8988T (cell line): ENCODE data around the gene GSG1L.

Experiments
- DNase-seq: peaks from one replicate; pipeline ENCODE4 v3.0.0; 2011

The GSG1L gene

DNA sequence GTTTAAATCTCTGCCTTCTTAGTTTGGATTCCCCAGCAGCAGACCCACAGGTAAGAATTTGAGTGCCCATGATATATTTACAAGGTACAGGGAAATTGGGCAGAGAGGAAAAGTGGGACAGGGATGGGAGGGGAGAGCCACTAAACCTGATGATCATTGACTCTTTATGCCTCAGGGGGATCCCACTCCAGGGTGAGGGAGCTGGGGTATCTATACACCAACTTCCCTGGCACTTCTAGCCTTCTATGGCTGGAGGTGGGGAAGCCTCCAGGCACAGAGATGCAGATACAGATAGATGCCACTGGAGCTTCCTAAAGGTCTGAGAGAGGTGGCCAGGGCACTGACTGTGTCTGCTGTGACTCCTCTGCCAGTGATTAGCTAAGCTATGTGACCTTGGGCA lies 257.1 kb downstream of the GSG1L start:
- no peak for DNase-seq

DNA sequence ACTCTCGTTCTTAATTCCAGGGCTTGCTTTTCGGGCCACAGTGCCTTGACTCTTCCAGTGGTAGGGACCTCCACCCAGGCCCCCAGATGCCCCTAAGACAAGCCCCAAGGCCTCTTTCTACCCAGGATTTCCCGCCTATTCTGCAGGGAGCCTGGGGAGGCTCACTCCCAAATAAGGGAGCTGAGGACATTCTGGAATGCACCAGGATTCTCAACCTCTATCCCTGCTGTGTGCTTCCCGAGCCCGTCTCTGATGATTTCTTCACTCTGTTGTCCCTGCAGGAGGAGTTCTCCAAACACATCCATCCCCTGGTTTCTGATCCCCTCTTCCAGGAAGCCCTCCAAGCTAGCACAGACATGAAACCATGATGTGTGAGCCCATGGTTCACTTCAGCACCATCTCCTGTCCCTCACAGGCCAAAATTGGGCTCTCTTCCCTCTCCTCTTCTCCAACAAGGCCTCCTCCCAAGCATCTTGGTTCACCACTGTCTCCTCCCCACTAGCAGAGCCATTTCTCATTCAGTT lies 257.6 kb downstream of the GSG1L start:
- DNase-seq: no peak

DNA sequence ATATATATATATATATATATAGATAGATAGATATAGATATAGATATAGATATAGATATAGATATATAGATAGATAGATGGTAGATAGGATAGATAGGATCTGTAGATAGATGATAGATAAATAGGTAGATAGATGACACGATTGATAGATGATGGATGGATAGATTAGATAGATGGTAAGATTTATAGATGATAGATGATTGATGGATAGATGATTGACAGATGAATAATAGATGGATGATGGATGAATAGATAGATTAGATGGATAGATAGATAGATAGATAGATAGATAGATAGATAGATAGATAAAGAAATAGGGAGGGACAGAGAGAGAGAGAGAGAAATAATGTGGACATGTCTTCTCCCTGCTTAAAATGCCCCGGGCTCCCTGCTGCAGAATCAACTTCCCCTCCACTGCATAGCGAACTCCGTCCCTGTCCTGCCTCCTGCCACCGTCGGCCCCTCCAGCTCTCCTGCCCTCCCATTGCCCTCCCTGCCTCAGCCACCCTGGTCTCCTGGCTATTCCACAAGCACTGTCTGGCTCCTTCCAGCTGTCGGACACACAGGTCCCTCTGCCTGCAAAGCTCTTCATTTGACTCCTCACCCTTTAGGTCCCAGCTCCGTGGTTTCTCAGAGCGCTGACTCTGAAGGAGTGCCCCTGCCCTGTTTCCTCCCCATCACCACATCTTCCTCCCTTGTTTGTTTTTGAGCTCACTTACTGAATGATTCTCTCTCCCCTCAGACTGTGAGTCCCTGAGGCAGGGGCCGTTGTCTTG lies 259.6 kb downstream of the GSG1L start:
- no peak for DNase-seq

DNA sequence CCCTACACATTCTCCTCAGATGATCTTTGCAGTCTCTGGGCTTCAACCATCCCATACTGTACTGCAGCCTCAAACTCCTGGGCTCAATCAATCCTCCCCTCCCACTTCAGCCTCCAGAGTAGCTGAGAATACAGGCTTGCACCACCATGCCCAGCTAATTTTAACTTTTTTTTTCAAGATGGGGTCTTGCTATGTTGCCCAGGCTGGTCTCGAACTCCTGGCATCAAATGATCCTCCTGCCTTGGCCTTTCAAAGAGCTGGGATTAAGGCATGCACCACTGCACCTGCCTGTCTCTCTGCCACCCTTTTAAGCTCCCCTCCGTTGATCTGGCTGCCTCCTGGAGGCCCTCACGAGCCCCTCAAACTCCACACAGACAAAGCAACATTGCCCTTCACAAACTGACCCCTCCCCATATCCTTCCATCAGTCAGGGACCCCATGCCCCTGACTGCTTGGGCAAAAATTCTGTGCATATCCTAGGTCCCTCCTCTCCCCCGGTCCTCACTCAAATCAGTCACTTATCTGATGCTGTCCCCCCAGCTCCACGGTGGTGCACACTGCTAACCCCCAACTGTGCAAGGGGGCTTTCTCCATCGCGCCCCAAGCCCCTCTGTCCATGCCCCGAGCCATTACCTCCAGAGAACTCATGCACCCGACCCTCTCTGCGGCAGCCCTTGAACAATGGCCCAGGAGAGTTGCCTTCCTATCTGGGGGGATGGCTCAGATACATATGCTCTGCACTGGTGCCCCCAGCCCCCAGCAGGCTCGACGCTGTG lies 260.7 kb downstream of the GSG1L start:
- DNase-seq: no peak

DNA sequence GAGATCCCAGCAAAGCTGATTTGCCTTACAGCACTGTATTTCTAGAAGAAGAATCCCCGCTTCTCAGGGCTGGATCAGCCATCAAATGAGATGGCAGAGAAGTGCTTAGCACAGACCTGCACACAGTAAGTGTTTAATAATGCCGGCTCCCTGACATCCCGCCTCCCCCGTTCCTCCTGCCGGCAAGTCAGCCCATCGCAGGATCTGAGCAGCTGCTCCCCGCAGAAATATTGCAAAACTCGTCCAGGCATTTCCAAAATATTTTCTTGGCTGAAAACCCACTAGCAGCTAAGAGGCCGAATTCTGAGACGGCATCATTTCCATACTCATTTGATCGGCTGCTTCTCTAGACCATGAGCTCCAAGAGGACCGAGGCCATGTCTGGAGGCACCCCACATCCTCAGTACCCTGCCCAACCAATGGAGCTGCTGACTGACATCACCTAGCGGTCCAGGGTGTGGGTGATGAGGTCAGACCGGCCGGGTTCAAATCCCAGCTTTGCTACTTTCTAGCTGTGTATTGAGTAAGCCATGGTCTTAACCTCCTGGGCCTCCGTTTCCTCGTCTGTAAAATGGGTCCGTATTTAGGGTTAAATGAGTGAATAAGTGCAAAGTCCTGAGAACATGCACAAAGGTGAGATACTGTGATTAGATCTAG lies 262.1 kb downstream of the GSG1L start:
- DNase-seq: no peak

DNA sequence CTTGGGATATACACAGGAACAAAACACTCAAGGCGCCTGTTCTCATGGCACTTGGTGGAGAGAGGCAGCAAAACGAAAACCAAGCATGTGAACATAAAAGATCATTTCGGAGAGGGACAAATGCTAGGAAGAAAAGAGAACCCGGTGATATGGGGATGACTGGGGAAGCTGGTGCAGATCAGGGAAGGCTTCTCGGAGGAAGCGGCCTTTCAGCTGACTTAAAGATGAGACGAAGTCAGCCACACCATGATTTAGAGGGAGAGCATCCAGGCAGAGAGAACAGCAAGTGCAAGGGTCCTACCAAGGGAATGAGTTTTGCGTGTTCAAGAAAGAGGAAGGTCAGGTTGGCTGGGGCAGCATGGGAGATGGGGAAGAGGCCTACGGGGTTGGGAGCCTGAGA lies 262.7 kb downstream of the GSG1L start:
- DNase-seq: no peak

DNA sequence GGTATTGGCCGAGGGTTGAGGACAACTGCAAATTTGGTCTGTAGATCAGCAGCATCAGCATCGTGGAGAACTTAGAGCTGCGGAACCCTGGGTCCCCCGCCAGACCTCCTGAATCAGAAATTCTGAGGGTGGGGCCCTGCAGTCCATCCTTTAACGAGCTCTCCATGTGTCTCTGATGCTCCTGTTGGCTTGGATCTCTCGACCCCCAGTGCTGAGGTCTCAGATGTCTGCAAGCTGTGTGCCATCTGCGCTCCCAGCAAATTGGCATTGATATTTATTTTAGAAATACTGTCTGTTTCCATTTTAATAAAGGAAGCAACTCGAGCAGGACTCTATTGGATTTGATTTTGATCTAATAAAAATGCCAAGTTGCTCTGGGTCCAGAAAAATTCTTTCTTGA lies 263.6 kb downstream of the GSG1L start:
- no peak for DNase-seq

DNA sequence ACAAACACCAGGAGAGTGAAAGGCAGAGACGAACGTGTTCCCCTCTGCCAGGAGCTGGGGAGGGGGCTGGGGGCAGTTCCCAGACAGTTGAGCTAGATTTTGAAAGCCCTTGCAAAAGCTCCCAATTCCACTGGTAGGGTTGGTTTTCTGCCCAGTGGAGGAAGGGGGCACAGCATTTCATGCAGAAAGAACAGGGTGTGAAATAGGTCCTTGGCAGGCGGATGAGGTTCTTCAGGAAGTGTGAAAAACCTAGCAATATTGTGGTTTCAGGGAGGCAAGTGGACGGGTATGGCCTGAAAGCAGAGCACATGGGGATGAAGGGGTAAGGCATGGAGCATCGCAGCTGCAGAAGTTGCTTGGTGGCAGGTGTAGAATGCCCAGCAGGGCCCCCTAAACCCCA lies 265.3 kb downstream of the GSG1L start:
- DNase-seq: no peak

DNA sequence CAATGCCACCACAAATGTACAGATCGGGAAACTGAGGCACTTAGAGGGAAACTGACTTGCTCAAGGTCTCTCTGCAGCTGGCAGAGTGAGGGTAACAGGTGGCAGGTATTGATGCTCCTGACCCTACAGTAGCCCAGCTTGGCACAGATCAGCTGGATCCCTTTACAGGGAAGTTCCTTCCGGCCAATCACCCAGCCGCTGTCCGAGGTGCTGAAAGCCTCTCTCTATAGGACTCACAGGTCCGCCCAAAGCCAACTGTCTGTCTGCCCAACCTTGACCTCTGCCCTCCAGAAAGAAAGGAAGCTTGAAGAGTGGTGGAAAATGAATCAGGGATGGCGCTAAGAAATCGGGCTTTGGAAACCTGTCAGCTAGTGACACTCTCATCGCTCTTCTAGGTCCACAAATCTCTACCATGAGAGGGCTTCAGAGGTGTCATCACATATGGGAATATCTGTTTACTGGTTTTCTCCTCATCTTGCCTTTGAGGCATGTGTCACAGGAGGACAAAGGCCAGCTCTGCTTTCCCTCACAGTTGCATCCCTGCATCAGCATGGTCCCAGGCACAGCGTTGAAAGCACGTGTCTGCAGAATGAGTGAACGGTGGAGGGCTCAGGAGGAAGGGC lies 267.4 kb downstream of the GSG1L start:
- no peak for DNase-seq

DNA sequence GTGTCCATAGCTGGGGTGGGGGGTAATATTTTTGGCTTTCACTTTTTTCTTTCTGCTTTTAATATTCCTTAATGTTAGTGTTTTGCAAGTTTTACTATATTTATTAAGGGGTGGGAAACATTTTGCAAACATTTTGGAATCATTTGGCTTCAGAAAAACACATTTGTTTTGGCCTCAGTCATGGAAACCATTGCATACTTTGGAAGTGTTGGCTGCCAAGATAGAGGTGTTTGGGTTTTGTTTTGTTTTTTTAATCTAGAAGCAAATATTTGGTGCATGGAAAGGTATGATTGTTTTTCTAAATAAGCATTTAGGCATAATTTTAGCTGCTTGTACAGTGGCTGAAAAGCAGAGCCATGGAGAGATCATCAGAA lies 270.3 kb downstream of the GSG1L start:
- DNase-seq: no peak

DNA sequence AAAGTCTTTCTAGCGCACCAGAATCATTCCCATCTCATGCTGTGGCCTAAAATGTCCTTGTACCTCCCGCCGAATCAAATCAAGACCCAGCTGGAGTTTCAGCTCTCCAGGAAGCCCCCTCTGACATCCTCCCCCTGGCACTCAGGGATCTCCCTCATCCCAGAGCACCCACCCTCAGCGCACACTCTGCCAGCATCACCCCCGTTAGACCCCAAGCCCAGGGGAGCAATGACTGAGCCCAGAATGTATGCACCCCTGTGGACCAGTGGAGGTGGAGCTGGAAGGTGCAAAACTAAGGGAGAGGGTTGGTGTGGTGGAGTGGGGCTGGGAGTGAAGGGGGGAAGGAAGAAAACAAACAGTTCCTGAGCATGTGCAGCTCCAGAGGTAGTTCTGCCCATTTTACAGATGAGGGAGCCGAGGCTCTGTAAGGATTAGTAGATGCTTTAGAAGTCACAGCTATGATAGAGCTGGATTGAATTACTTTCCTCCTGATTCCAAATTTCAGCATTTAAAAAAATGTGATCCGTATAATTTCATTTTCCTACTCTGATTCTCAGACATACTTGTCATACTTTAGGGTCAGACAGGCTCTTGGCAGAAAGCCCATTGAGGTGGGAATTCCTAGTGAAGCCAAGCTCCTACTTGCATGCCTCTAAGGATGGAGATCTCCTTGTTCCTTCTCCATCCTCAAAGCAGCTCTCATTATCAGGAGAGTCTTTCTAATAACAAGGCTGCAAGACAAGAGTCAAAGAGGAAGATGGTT lies 270.8 kb downstream of the GSG1L start:
- DNase-seq: no peak

DNA sequence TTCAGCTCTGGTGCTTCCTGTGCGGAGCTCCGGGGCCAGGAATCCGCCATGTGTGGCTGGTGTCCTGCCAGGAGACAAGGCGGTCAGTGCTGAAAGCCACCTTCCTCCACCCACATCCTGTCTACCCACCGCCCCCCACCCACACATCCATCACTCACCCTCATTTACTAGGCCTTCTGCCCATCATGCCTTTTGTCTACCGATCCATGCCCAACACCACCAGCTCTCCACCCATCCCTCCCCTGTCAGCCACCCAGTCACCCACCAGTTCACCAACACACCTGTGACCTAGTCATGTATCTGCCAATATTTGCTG lies 272.2 kb downstream of the GSG1L start:
- DNase-seq: no peak

DNA sequence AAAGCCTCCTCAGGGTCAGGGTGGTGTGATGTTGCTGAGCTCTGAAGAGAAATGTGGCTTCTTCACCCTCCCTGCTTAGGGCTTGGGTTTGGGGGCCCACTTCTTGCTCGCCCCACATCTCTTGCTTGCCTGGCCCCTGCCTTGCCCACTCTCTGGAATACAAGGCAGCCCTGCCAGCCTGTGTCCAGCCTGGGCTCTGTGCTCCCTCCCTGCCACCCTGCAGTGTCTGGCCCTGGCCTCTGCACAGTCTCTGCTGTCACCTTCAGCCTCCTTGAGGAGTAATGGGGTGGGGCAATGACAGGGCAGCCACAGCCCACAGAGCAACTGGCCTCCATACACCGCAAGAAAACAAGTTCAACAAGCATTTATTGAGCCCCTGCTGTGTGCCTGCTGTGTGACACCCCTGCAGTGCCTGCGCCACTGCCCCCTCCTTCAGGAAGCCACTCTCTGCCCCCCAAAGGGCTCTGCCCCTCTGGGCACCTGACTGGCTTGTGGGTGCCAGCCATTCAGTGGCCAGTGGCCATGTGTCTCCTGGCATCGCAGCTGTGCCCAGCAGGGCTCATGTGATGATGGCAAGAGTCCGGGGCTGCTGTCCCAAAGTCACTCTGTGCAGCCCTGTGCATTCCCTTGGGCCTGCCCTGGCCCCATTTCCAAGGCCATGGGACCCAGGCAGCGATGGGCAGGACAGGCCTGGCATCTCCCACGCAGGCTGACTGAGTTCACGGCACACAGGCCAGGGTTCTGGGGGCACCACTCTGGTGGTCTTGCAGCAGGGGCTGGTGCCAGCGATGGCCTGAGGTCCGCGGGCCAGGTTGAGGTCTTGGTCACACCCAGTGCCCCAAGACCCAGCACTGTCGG lies 272.7 kb downstream of the GSG1L start:
- DNase-seq: no peak

DNA sequence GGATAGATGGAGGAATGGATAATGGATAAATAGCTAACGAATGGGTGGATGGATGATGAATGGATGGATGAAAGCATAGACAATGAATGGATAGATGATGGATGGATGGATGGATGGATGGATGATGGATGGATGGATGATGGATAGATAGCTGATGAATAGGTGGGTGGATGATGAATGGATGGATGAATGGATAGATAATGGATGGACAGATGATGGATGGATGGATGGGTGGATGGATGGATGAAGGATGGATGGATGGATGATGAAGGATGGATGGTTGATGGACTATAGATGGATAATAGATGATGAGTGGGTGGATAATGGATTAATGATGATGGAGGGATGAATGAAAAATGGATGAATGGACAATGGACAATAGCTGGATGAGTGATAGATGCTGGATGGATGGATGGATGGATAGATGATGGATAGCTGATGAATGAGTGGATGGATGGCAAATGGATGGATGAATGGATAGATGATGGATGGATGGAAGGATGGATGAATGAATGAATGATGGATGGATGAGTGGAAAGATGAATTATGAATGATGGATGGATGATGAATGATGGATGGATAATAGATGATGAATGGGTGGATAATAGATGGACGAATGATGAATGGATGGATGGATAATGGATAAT lies 273.8 kb downstream of the GSG1L start:
- no peak for DNase-seq

DNA sequence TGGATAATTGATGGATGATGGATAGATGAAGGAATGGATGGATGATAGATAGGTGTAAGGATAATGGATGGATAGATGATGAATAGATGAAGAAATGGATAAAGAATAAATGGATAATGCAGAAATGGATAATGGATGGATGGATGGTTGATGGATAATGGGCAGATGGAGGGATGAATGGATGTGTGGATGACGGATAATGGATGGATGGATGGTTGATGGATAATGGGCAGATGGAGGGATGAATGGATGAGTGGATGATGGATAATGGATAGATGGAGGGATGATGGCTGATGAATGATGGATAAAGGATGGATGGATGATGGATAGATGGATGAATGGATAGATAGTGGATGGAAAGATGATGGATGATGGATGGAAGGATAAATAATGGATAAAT lies 274.4 kb downstream of the GSG1L start:
- no peak for DNase-seq

DNA sequence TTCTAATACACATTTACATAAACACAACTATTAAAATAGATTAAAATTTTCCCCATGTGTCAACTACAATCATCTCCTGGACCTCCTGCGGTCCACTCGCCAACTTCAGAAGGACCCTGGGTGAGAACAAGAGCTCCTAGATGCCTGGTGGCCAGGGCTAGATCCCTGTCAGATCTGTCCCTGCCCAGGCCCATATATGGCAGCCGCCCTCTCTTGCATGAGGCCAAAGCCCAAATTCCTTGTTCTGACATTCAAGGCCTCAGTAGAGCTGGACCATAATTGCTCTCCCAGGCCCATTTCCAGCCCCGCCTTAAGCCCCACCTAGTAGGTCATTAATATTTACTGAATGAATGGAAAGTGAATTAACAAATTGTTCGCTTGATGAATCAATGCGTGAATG lies 275.8 kb downstream of the GSG1L start:
- no peak for DNase-seq

DNA sequence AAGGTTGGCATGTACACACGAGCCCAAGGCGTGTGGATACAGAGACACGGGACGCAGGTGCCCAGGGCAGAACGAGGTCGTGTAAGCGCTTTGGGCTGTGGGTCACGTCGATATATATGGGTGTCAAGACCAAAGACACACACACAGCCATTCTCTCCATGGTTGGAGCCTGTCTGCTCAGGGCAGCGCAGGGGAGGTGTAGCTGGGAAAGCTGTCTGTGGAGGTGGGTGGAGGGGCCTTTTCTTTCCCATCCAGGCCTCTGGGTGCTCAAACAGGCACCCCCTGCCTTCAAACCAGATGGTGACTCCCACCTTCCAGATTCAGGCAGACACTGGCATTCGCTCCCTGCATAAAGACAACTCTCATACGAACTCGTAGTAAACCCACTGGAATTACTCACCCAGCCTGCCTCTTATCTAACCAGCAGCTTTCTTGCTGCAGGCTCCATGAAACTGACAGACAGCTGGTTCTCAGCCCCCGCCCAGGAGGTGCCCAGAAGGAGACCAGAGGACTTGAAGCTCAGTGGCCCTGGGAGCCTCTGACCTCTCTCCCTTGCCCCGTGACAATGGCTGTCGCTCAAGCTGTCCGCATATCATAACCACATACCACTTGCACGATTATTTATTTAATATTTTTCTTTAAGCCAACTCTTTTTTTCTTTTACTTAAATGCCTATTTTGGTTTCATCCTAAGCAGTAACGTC lies 276.4 kb downstream of the GSG1L start:
- no peak for DNase-seq

DNA sequence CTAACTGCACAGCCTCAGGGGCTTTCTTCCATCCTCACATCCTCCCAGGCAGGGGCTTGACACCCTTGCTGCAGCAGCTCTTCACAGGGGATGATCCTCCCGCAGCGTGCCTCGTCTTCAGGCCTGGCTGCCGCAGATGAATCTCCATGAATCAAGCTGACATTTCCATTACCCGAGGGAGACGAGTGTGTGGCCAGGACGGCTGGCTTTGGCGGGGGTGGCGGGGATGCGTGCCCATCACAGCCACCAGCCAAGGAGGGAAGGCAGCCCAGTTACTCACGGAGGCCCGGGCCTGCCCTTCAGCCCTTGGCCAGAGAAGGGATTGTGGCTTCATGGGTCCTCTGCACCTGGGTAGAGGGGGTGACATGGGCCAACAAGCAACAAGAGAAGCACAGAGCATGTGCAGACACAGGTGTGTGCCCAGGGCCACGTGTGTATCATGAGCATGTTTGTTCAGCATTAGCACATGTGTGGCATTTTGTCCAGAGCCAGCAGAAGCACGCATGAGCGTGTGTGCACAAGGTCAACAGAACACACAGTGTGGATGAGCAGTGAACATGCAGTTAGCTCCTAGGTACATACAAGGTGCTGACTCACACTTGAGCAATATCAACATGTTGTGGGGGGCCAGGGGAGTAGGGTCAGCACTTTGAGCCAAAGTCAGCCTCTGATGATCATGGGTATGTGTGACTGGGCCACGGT lies 277.1 kb downstream of the GSG1L start:
- no peak for DNase-seq

DNA sequence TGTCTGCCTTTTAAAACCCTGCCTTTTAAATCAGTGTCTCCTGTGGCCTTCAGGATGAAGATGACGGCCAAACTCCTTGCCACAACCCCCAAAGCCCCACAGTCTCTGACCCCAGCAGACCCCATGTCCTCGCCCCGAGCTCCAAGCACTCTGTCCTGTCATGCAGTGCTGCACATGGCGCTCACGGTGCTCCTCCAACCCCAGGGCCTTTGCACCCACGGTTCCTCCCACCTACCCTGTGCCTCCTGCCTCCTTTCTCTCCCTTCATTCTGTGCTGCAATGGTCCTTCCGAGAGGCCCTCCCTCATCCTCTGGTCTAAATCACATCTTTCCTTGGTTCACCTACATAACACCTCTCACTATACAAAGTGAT lies 278.2 kb downstream of the GSG1L start:
- no peak for DNase-seq
